Measurements from ENCODE around the gene ORMDL2.
"Not testable (repeated sequence)": the region's sequence is repeated elsewhere in the genome, so short reads cannot be mapped to it uniquely, and the experiment has no call there.

Gene ORMDL2

GRCh38 chr12:55850893-55851292 lies 33.1 kb downstream of the ORMDL2 start:
- Mint-ChIP-seq H3K27me3 (peaks cover 11 to 16% of the 10 kb centered on the region in 2 donors), H3K9me3 (no peaks in the 10 kb centered on the region), H3K4me1 (peaks cover 4 to 15% of the 10 kb centered on the region in 2 donors), H3K27ac (no peak overlapping the region), H3K4me3 (no peak overlapping the region), H3K36me3 (no peaks in the 10 kb centered on the region)
- DNase-seq (no peak), ATAC-seq (replicated peaks) (no peak)

- peaks cover 12 to 16% of the 10 kb centered on the region in 2 donors for H3K27me3 Mint-ChIP-seq
- H3K4me1 Mint-ChIP-seq, result peaks cover under 1 to 6% of the 10 kb centered on the region in 2 donors
- no peaks in the 10 kb centered on the region for H3K9me3 Mint-ChIP-seq
- ATAC-seq (replicated peaks) (no peak), DNase-seq (no peak)
- no peaks in the 10 kb centered on the region for H3K36me3 Mint-ChIP-seq
- H3K27ac Mint-ChIP-seq, result no peak overlapping the region
- no peak overlapping the region for H3K4me3 Mint-ChIP-seq
Observed at GRCh38 chr12:55852740-55853139, 34.9 kb downstream of the ORMDL2 start.

GRCh38 chr12:55861396-55861795 lies 43.6 kb downstream of the ORMDL2 start:
- Mint-ChIP-seq H3K36me3 (no peaks in the 10 kb centered on the region), H3K4me1 (no peaks in the 10 kb centered on the region), H3K9me3 (peaks cover 3% of the 10 kb centered on the region in 2 donors), H3K4me3 (no peak overlapping the region), H3K27me3 (peaks cover 0 to 4% of the 10 kb centered on the region in 2 donors), H3K27ac (no peak overlapping the region)
- DNase-seq, result no peak
- ATAC-seq (replicated peaks), result no peak

- H3K4me1 Mint-ChIP-seq, result no peaks in the 10 kb centered on the region
- no peak for DNase-seq
- peaks cover 3% of the 10 kb centered on the region in 2 donors for H3K9me3 Mint-ChIP-seq
- peaks cover 0 to 4% of the 10 kb centered on the region in 2 donors for H3K27me3 Mint-ChIP-seq
- no peaks in the 10 kb centered on the region for H3K36me3 Mint-ChIP-seq
- no peak overlapping the region for H3K4me3 Mint-ChIP-seq
- no peak for ATAC-seq (replicated peaks)
- no peak overlapping the region for H3K27ac Mint-ChIP-seq
Observed at GRCh38 chr12:55861871-55862270, 44.0 kb downstream of the ORMDL2 start.

GRCh38 chr12:55862286-55862685 lies 44.4 kb downstream of the ORMDL2 start:
- Mint-ChIP-seq H3K4me3 (no peak overlapping the region), H3K4me1 (no peaks in the 10 kb centered on the region), H3K27ac (no peak overlapping the region), H3K9me3 (peaks cover 3% of the 10 kb centered on the region in 2 donors), H3K36me3 (no peaks in the 10 kb centered on the region), H3K27me3 (peaks cover 0 to 4% of the 10 kb centered on the region in 2 donors)
- DNase-seq (no peak), ATAC-seq (replicated peaks) (no peak)

- not testable (repeated sequence) for DNase-seq, H3K36me3 Mint-ChIP-seq, H3K9me3 Mint-ChIP-seq
Observed at GRCh38 chr12:55862931-55863330, 45.1 kb downstream of the ORMDL2 start.

GRCh38 chr12:55865327-55865726 lies 47.5 kb downstream of the ORMDL2 start:
- Mint-ChIP-seq H3K27ac (no peak overlapping the region), H3K9me3 (peaks cover 3% of the 10 kb centered on the region in 2 donors), H3K36me3 (no peaks in the 10 kb centered on the region), H3K4me3 (no peak overlapping the region), H3K4me1 (no peaks in the 10 kb centered on the region), H3K27me3 (no peaks in the 10 kb centered on the region)
- no peak for ATAC-seq (replicated peaks)
- DNase-seq, result no peak

More at GRCh38 chr12:55862931-55863330, 45.1 kb downstream of the ORMDL2 start:
- ATAC-seq (replicated peaks); H3K27me3 Mint-ChIP-seq; H3K4me1 Mint-ChIP-seq; H3K27ac Mint-ChIP-seq; H3K4me3 Mint-ChIP-seq: not testable (repeated sequence)

GRCh38 chr12:55866454-55867004 lies 48.7 kb downstream of the ORMDL2 start:
- not testable (repeated sequence) for H3K27me3 Mint-ChIP-seq; DNase-seq; H3K27ac Mint-ChIP-seq; ATAC-seq (replicated peaks); H3K9me3 Mint-ChIP-seq; H3K36me3 Mint-ChIP-seq; H3K4me1 Mint-ChIP-seq; H3K4me3 Mint-ChIP-seq
